AG04449 (cell line): ENCODE results near the gene GLIPR1L1.

Experiments used
- CTCF ChIA-PET: fragments of 350-600 bp; formaldehyde crosslinking; extraction: SDS; loops from one replicate; lab custom pipeline; 2021; ENCODE audit warnings: antibody characterized with exemption; lab: Yijun Ruan, JAX
- POLR2A ChIA-PET: fragments of 400-600, 350-600 bp; formaldehyde crosslinking; extraction: SDS; loops from one replicate; lab custom pipeline; 2020; ENCODE audit warnings: antibody characterized with exemption, inconsistent platforms; lab: Yijun Ruan, JAX
- DNase-seq: peaks from one replicate; pipeline ENCODE4 v3.0.0-alpha.2; 2010; ENCODE audit warnings: low read depth, low spot score
- H3K4me3 ChIP-seq: 2 replicates; pipeline ENCODE4 v1.5.1; 2011; ENCODE audit warnings: low read depth, mild to moderate bottlenecking, control low read depth, low read length
- CTCF ChIP-seq: IDR thresholded peaks from one replicate; pipeline ENCODE4 v1.5.1; 2011; ENCODE audit warnings: mild to moderate bottlenecking, moderate library complexity, low read length, control low read depth, inconsistent platforms; ENCODE audit not compliant: insufficient read depth; ENCODE audit errors: missing control alignments

The GLIPR1L1 gene

GRCh38 chr12:75361408-75361807, 26.9 kb downstream of the GLIPR1L1 start:
- no peak overlapping the region for H3K4me3 ChIP-seq
- POLR2A ChIA-PET = no interaction called here
- no peak for TF ChIP-seq CTCF
- CTCF ChIA-PET = no interaction called here
- no peak for DNase-seq

- H3K4me3 ChIP-seq = no peak overlapping the region
- no peak for DNase-seq
- ChIA-PET CTCF (interaction anchor here (3.0 kb wide), 1 partner anchor 27 kb away, joined by 15 read pairs; the partner anchor contains the start of gene GLIPR1L2), POLR2A (no interaction called here)
- no peak for TF ChIP-seq CTCF
These were observed 30.4 kb downstream of the GLIPR1L1 start for GRCh38 chr12:75364919-75365318.

- H3K4me3 ChIP-seq = no peak overlapping the region
- ChIA-PET POLR2A (no interaction called here), CTCF (interaction anchor here (1.1 to 1.9 kb wide), 2 partner anchors 25 to 138 kb away, joined by 3 to 12 read pairs; partner anchors contain the start of gene GLIPR1L2)
- DNase-seq = no peak
- no peak for TF ChIP-seq CTCF
These were observed 32.2 kb downstream of the GLIPR1L1 start for GRCh38 chr12:75366629-75367028.

- no peak for TF ChIP-seq CTCF
- no peak overlapping the region for H3K4me3 ChIP-seq
- ChIA-PET POLR2A (no interaction called here), CTCF (interaction anchor here (0.9 kb wide), 1 partner anchor 130 kb away, joined by 3 read pairs; no protein-coding TSS in a partner anchor)
- no peak for DNase-seq
These were observed 40.5 kb downstream of the GLIPR1L1 start for GRCh38 chr12:75374971-75375370.

- no peak for TF ChIP-seq CTCF
- DNase-seq = no peak
- POLR2A ChIA-PET = no interaction called here
- no peak overlapping the region for H3K4me3 ChIP-seq
- CTCF ChIA-PET = no interaction called here
These were observed 43.9 kb downstream of the GLIPR1L1 start for GRCh38 chr12:75378354-75378753.

- CTCF ChIA-PET = interaction anchor here (0.7 to 1.0 kb wide), 2 partner anchors 55 to 97 kb away, joined by 3 read pairs; partner anchors contain the start of gene GLIPR1L1
- no peak overlapping the region for H3K4me3 ChIP-seq
- no peak for TF ChIP-seq CTCF
- POLR2A ChIA-PET = no interaction called here
- no peak for DNase-seq
These were observed 54.6 kb downstream of the GLIPR1L1 start for GRCh38 chr12:75389061-75389460.
